Activated T-helper 17 cell treated with anti-CD3 and anti-CD28 coated beads, Interleukin-2, amount 50 U/mL, for 72 hours (primary cell): ENCODE measurements around the gene DGKG. TPM values are rescaled to one million over a fixed set of nuclear protein-coding genes. Genes with fewer than 3 reads are reported as not detected.

Experiments
- ATAC-seq: fragments of 150-1000 bp; cut with Tn5 transposase; replicated peaks from 2 replicates; pipeline ENCODE4 v1.10.0; 2021; ENCODE audit warnings: mild to moderate bottlenecking, moderate library complexity
- H3K27ac Mint-ChIP-seq: one replicate; pipeline ENCODE4 v1.8.0; 2022; ENCODE audit warnings: mixed read lengths
- H3K27me3 Mint-ChIP-seq: one replicate; pipeline ENCODE4 v1.8.0; 2022; ENCODE audit warnings: mixed read lengths
- H3K36me3 Mint-ChIP-seq: one replicate; pipeline ENCODE4 v1.8.0; 2022; ENCODE audit warnings: low read depth, mild to moderate bottlenecking, mixed read lengths
- H3K4me1 Mint-ChIP-seq: one replicate; pipeline ENCODE4 v1.8.0; 2022; ENCODE audit warnings: mixed read lengths
- H3K4me3 Mint-ChIP-seq: one replicate; pipeline ENCODE4 v1.8.0; 2022; ENCODE audit warnings: mild to moderate bottlenecking, mixed read lengths
- H3K9me3 Mint-ChIP-seq: one replicate; pipeline ENCODE4 v1.8.0; 2022; ENCODE audit warnings: mixed read lengths
- total RNA-seq, 2 donors: library from RNA; stranded (reverse); gene quantifications; one replicate each; pipeline ENCODE4 v1.2.3, GENCODE V29; 2022

The DGKG gene
- total RNA-seq, 2 donors from 2014 or later, result 0.37 to 1.1 TPM

DNA sequence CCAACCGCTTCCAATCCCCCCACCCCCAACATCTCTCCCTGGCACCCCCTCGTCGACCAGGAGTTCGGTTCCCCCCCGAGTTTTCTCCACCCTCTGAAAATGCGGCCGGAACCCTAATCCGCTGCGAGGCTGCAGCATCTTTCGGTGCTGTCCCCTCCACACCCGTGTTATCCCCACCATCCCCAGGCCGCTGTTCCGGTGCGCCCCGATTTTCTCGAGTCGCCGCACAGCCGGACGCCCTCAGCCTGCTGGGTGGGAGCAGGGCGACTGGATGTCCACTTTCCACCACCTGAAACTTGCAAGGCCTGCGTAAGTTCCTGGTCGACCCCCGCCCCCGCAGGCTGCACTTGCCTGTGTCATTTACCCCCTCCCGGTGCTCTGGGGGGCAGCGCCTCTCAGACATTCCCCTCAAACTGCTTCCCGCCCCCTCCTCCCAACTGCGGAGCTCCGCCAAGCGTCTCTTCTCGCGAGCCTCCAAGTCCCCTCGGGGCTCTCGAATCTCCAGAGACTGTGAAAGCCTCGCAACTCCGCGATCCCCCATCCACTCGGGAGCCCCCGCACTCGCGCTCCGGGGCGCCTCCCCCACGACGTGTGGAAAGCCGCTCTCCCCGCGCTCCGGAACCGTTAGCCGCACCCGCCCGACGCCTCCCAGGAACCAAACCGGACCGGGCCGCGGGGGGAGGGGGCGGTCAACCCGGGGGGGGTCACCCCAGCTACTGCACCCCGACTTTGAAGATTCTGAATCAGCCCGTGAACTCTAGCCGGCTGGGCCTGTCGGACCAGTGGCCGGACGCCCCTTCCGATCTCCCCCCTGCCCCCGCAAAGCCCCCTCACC lies 253.7 kb downstream of the DGKG start:
- H3K27me3 Mint-ChIP-seq, result peaks cover 72% of the 10 kb centered on the region
- peaks cover 27% of the 10 kb centered on the region for H3K4me1 Mint-ChIP-seq
- no peak for ATAC-seq
- H3K27ac Mint-ChIP-seq, result no peak overlapping the region
- peaks cover 8% of the 10 kb centered on the region for H3K36me3 Mint-ChIP-seq
- no peaks in the 10 kb centered on the region for H3K9me3 Mint-ChIP-seq
- H3K4me3 Mint-ChIP-seq, result peak overlapping the region; percentile 93

- Mint-ChIP-seq H3K36me3 (peaks cover 8% of the 10 kb centered on the region), H3K9me3 (no peaks in the 10 kb centered on the region), H3K27ac (no peak overlapping the region), H3K4me1 (peaks cover 27% of the 10 kb centered on the region), H3K27me3 (peaks cover 72% of the 10 kb centered on the region), H3K4me3 (peak overlapping the region; percentile 93)
- ATAC-seq, result no peak
Measured at GRCh38 chr3:186107215-186108105, 254.6 kb downstream of the DGKG start.

- H3K9me3 Mint-ChIP-seq, result no peaks in the 10 kb centered on the region
- H3K4me1 Mint-ChIP-seq, result peaks cover 14% of the 10 kb centered on the region
- no peak for ATAC-seq
- H3K36me3 Mint-ChIP-seq, result peaks cover 8% of the 10 kb centered on the region
- H3K27me3 Mint-ChIP-seq, result peaks cover 65% of the 10 kb centered on the region
- H3K27ac Mint-ChIP-seq, result no peak overlapping the region
- H3K4me3 Mint-ChIP-seq, result no peak overlapping the region
Measured at GRCh38 chr3:186105543-186105942, 256.5 kb downstream of the DGKG start.

GRCh38 chr3:186102687-186103086 lies 259.3 kb downstream of the DGKG start:
- H3K4me3 Mint-ChIP-seq, result no peak overlapping the region
- peaks cover 76% of the 10 kb centered on the region for H3K27me3 Mint-ChIP-seq
- H3K36me3 Mint-ChIP-seq, result no peaks in the 10 kb centered on the region
- no peak overlapping the region for H3K27ac Mint-ChIP-seq
- no peaks in the 10 kb centered on the region for H3K9me3 Mint-ChIP-seq
- H3K4me1 Mint-ChIP-seq, result peaks cover 1% of the 10 kb centered on the region
- no peak for ATAC-seq

- H3K4me3 Mint-ChIP-seq, result no peak overlapping the region
- no peak for ATAC-seq
- H3K27me3 Mint-ChIP-seq, result peaks cover 77% of the 10 kb centered on the region
- H3K36me3 Mint-ChIP-seq, result no peaks in the 10 kb centered on the region
- H3K27ac Mint-ChIP-seq, result no peak overlapping the region
- H3K9me3 Mint-ChIP-seq, result no peaks in the 10 kb centered on the region
- H3K4me1 Mint-ChIP-seq, result no peaks in the 10 kb centered on the region
Measured at GRCh38 chr3:186100398-186100797, 261.6 kb downstream of the DGKG start.

- no peaks in the 10 kb centered on the region for H3K4me1 Mint-ChIP-seq
- H3K27ac Mint-ChIP-seq, result no peak overlapping the region
- ATAC-seq, result no peak
- no peak overlapping the region for H3K4me3 Mint-ChIP-seq
- H3K9me3 Mint-ChIP-seq, result no peaks in the 10 kb centered on the region
- peaks cover 82% of the 10 kb centered on the region for H3K27me3 Mint-ChIP-seq
- H3K36me3 Mint-ChIP-seq, result no peaks in the 10 kb centered on the region
Measured at GRCh38 chr3:186099178-186099577, 262.9 kb downstream of the DGKG start.

- Mint-ChIP-seq H3K27ac (no peak overlapping the region), H3K4me1 (no peaks in the 10 kb centered on the region), H3K27me3 (peaks cover 82% of the 10 kb centered on the region), H3K9me3 (no peaks in the 10 kb centered on the region), H3K36me3 (no peaks in the 10 kb centered on the region), H3K4me3 (no peak overlapping the region)
- ATAC-seq, result no peak
Measured at GRCh38 chr3:186098740-186099139, 263.3 kb downstream of the DGKG start.

DNA sequence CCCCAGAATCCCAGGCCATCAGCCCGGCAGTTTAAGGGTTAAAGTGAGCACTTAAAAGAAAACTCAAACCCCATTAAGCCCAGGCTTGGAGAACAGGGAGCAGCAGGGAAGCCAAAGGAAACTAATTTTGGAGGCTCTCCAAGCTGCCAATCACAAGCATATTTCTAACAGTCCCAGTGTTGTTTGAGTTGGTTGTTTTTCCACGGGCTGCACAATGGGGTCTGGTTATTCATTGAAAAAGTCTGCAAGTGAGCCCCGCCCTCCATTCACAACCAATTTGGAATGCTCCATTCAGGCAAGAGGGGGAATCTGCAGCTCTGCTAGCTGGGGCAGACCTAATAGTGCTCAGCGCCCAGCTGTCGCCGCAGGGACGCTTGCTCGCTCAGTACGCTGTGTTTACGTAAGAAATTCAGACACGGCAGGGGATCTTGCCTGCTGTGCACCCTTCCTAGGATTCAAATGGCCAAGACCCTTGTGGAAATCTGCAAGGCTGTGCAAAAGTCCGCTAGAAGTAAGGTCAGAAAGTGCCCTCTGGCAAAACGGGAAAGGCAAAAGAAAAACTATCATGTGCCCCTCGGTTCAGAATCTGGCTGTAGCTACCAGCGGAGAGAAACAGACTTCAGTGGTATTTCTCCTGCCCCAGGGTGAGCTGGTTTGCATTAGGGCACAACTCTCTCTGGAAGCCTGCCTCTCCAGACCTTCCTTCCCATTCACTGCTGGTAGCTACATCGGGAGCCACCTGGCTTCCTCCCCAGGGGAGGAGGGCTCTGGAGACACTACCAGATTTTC lies 264.2 kb downstream of the DGKG start:
- no peak overlapping the region for H3K27ac Mint-ChIP-seq
- H3K4me3 Mint-ChIP-seq, result no peak overlapping the region
- no peaks in the 10 kb centered on the region for H3K36me3 Mint-ChIP-seq
- H3K27me3 Mint-ChIP-seq, result peaks cover 76% of the 10 kb centered on the region
- H3K4me1 Mint-ChIP-seq, result no peaks in the 10 kb centered on the region
- H3K9me3 Mint-ChIP-seq, result no peaks in the 10 kb centered on the region
- no peak for ATAC-seq

DNA sequence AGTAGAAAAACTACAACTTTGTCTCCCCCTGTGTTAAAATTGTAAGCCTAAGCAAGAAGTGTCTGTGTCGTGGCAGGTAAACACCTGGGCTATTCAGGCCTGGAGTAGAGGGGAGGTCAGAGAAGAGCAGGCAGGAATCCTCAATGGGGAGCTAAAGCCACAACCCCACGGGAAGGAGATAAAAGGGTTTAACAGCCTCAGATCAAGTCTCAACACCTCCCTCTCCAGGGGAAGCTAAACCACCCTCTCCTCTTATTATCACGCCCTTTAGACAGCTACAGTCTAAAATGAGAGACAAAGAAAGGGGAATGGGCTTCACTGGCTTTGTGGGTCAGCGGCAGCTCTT lies 264.7 kb downstream of the DGKG start:
- ATAC-seq, result no peak
- Mint-ChIP-seq H3K9me3 (no peaks in the 10 kb centered on the region), H3K4me1 (no peaks in the 10 kb centered on the region), H3K4me3 (no peak overlapping the region), H3K27ac (no peak overlapping the region), H3K36me3 (no peaks in the 10 kb centered on the region), H3K27me3 (peaks cover 75% of the 10 kb centered on the region)

Other genes with a start within 250 kb of the DGKG start
- 1 to 10 TPM; 2.4 to 4.9 TPM for gene CRYGS, start 182.1 kb upstream of the DGKG start, total RNA-seq
- 1 to 10 TPM; 7.8 to 9.7 TPM for gene TBCCD1, start 205.1 kb upstream of the DGKG start, total RNA-seq
- 10 to 100 TPM; 22.4 to 46.7 TPM for gene DNAJB11, start 208.5 kb upstream of the DGKG start, total RNA-seq